Osteocyte (in vitro differentiated cells): ENCODE results near the gene SPPL3. TPM values are rescaled to one million over a fixed set of nuclear protein-coding genes. Genes with fewer than 3 reads are reported as not detected.
A peak's percentile ranks its signal among the peaks of the same experiment; 100 is the strongest.
"Not testable (repeated sequence)": the region's sequence is repeated elsewhere in the genome, so short reads cannot be mapped to it uniquely, and the experiment has no call there.

Experiments used
- DNase-seq: peaks from one replicate; pipeline ENCODE4 v3.0.0; 2021; ENCODE audit warnings: mixed read lengths; ENCODE audit not compliant: unreplicated experiment; ENCODE audit errors: extremely low spot score
- H3K27ac Mint-ChIP-seq: one replicate; pipeline ENCODE4 v1.8.0; 2021; ENCODE audit warnings: mild to moderate bottlenecking, mixed read lengths; ENCODE audit not compliant: unreplicated experiment
- H3K27me3 Mint-ChIP-seq: one replicate; pipeline ENCODE4 v1.8.0; 2021; ENCODE audit warnings: mixed read lengths; ENCODE audit not compliant: unreplicated experiment
- H3K36me3 Mint-ChIP-seq: one replicate; pipeline ENCODE4 v1.8.0; 2021; ENCODE audit warnings: mixed read lengths; ENCODE audit not compliant: unreplicated experiment
- H3K4me1 Mint-ChIP-seq: one replicate; pipeline ENCODE4 v1.8.0; 2021; ENCODE audit warnings: mixed read lengths; ENCODE audit not compliant: unreplicated experiment
- H3K4me3 Mint-ChIP-seq: one replicate; pipeline ENCODE4 v1.8.0; 2021; ENCODE audit warnings: mild to moderate bottlenecking, moderate library complexity, mixed read lengths; ENCODE audit not compliant: unreplicated experiment
- H3K9me3 Mint-ChIP-seq: one replicate; pipeline ENCODE4 v1.8.0; 2021; ENCODE audit warnings: mixed read lengths; ENCODE audit not compliant: unreplicated experiment
- CTCF ChIP-seq: fragments of 200-600 bp; sonication (generic); IDR thresholded peaks from 2 replicates; pipeline ENCODE4 v1.5.0; 2021; ENCODE audit warnings: antibody characterized with exemption, mild to moderate bottlenecking, moderate library complexity
- total RNA-seq: library from RNA; stranded (reverse); gene quantifications from 2 replicates; pipeline ENCODE4 v1.2.1, GENCODE V29; 2021

SPPL3 gene
- total RNA-seq, 1 donor from 2014 or later = 61.7 TPM

DNA sequence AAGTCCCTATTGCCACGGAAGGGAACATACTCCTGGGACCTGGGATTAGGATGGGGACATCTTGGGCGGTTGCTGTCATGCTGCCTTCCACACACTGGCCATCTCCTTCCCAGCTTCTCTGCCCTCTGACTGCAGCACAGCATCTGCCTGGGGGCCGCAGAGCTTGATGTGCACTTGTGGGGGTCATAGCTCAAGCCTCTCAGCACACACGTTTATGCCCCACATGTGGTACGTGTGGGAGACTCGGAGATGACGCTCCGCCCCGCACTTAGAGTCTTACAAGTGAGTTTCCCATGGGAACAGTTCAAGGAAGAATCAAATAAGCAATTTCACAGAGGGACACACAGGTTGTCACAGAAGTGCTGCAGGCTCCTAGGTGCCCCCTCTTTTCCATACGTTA is 169.9 kb downstream of the SPPL3 start:
- H3K36me3 Mint-ChIP-seq = peaks cover 2% of the 10 kb centered on the region
- no peaks in the 10 kb centered on the region for H3K4me1 Mint-ChIP-seq
- no peaks in the 10 kb centered on the region for H3K27me3 Mint-ChIP-seq
- no peak overlapping the region for H3K27ac Mint-ChIP-seq
- H3K4me3 Mint-ChIP-seq = no peak overlapping the region
- no peak for TF ChIP-seq CTCF
- no peaks in the 10 kb centered on the region for H3K9me3 Mint-ChIP-seq
- no peak for DNase-seq

DNA sequence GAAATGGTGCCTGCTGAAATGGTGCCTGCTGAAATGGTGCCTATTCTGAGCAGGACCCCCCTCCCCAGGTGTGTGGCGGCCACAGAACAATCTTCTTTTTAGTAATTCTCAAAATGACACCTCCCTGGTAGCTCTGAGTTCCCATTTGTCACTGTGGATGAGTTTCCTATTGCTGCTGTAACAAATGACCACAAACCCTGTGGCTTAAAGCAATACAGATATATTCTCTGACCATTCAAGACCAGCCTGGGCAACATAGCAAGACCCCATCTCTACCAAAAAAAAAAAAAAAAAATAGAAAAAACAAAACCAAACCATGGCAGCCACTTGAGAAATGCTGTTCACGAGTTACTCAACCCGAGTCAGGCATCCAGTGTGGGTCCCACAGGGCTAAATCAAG is 170.6 kb downstream of the SPPL3 start:
- Mint-ChIP-seq H3K4me1 (no peaks in the 10 kb centered on the region), H3K4me3 (no peak overlapping the region), H3K27me3 (no peaks in the 10 kb centered on the region), H3K9me3 (no peaks in the 10 kb centered on the region), H3K36me3 (peaks cover 2% of the 10 kb centered on the region), H3K27ac (no peak overlapping the region)
- no peak for DNase-seq
- TF ChIP-seq CTCF = no peak

- H3K27me3 Mint-ChIP-seq, H3K4me1 Mint-ChIP-seq, H3K9me3 Mint-ChIP-seq, H3K36me3 Mint-ChIP-seq, DNase-seq, H3K27ac Mint-ChIP-seq, H3K4me3 Mint-ChIP-seq: not testable (repeated sequence)
These were observed 172.0 kb downstream of the SPPL3 start for GRCh38 chr12:120732198-120732597.

GRCh38 chr12:120726961-120727360 is 177.2 kb downstream of the SPPL3 start:
- Mint-ChIP-seq H3K4me1 (peaks cover 17% of the 10 kb centered on the region), H3K36me3 (peaks cover 12% of the 10 kb centered on the region), H3K27ac (no peak overlapping the region), H3K9me3 (no peaks in the 10 kb centered on the region), H3K4me3 (no peak overlapping the region), H3K27me3 (no peaks in the 10 kb centered on the region)
- TF ChIP-seq CTCF = no peak
- DNase-seq = no peak

DNA sequence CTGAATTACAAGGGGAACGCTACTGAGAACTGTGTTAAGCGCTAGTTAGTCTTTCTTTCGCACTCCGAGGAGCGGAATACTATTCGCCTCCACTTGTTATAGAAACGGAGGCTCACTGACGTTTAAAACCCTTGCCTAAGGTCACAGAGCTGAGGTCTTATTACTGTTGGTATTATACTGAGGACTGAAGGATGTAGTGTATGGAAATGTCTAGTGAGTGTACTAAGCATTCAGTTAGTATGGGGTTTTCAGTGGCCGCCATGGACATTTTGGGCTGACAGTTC is 177.7 kb downstream of the SPPL3 start:
- no peak for TF ChIP-seq CTCF
- Mint-ChIP-seq H3K9me3 (no peaks in the 10 kb centered on the region), H3K4me3 (peak overlapping the region; percentile 82), H3K36me3 (peaks cover 13% of the 10 kb centered on the region), H3K27ac (peak overlapping the region; percentile 25), H3K4me1 (peaks cover 17% of the 10 kb centered on the region), H3K27me3 (no peaks in the 10 kb centered on the region)
- DNase-seq = no peak
